GM18909 (cell line): ENCODE measurements around the gene PRKCA.

Experiments used
- ATAC-seq: cut with Tn5 transposase; IDR thresholded peaks from one replicate; pipeline ENCODE4 v1.9.1; 2021; ENCODE audit warnings: mild to moderate bottlenecking; ENCODE audit not compliant: unreplicated experiment, poor library complexity

The PRKCA gene

DNA sequence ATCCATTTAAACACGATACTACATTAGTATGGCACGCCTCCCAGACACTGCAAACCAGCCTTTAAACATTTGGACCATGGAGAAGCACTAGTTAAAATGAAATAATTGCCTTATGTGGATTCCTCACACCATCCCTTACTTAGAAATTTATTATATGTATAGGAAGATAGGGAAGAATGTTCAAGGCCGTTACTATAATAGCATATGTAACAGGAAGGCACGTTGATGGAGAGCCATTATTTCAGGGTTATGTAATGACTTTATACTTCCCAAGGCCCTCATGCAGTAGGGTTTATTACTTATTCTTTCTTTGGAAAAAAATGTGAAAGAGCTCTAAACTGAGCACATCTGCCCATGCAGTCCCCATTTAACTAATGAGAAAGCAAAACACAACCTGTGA is 435.9 kb downstream of the PRKCA start:
- ATAC-seq, result no peak

DNA sequence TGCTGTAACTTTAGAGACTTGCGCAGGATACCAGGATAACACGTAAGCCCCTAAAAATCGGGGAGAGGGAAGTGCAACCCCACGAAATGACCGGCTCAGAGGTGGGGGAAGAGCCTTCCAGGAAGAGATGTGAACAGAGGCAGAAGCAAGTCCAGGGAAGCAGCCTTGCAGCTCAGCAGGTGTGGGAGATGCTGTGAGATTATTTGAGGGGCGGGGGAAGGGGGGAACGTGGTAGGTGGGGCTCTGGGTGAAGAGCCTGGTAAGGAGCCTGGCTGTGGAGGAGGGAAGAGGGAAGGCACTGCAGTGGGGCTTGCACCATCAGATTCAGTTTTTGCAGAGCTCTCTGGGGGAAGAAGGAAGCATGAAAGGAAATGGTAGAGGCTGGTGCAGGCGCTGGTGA is 437.1 kb downstream of the PRKCA start:
- ATAC-seq, result no peak

DNA sequence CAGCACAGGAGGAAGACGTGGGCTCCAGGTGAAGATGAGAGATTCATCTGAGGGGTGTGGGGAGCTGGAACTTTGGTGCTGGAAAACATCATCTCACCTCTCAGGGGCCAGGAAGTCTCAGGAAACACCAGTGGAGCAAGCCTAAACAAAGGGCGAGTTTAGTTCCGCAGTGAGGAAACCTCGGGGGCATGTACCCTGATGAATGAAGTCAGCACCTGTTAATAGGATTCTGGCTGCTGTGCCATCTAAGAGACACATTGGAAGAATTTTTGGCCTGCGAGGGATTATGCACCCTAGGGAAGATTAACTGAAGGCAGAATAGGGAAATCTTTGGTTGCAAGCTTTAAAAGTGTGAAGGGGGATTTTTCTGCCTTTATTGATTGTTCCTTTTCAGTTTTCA is 437.8 kb downstream of the PRKCA start:
- ATAC-seq, result no peak

- ATAC-seq, result no peak
Observed at GRCh38 chr17:66743511-66743910, 441.1 kb downstream of the PRKCA start.

DNA sequence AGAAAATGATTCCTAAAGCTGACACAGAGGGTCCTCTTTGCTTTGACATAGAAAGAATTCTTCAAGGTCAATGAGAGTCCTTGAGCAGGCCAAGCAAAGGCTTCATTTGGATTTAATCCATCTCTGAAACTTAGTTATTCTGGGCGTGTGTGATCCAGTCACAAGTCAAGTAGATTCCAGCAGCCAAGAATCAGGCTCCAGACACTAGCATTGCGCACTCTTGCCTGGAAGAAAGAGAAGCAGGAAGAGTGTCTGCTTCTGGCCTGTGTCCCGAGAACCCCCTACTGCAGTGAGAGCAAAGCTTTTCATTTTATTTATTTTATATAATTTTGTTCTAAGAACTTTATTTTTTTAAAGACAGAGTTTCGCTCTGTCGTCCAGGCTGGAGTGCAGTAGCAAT is 444.3 kb downstream of the PRKCA start:
- ATAC-seq, result no peak

DNA sequence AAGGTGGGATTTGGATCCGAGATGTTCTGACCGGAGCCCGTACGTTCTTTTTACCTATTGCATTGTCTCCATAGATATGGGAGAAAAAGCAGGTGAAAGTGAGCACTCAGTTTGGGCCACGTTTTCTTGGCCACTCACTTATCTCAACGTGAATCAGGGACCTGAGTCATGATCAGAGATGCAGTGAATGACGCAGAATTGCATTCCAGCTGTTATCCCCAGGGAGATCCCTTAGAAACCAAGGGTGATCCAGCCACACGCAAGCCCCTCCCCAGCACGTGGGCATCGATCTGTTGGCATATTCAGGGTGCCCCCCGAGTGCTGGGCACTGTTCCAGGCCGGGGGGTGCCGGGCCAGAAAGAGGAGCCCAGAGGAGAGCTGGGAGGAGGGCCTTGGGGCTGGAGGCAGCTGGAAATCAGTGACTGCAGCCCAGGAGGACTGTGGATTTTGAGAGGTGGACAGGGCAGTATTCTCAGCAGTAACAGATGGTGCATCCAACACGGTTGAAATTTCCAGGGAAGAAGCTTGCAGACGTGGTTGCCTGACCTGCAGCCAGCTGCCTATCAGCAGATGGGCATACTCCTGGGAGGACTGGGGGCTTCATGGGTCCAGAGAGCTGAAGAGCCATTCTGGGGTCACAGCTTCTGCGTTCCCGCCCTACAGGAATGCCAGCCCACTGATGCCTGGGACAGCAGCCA is 445.3 kb downstream of the PRKCA start:
- no peak for ATAC-seq

GRCh38 chr17:66748578-66748977 is 446.2 kb downstream of the PRKCA start:
- no peak for ATAC-seq

DNA sequence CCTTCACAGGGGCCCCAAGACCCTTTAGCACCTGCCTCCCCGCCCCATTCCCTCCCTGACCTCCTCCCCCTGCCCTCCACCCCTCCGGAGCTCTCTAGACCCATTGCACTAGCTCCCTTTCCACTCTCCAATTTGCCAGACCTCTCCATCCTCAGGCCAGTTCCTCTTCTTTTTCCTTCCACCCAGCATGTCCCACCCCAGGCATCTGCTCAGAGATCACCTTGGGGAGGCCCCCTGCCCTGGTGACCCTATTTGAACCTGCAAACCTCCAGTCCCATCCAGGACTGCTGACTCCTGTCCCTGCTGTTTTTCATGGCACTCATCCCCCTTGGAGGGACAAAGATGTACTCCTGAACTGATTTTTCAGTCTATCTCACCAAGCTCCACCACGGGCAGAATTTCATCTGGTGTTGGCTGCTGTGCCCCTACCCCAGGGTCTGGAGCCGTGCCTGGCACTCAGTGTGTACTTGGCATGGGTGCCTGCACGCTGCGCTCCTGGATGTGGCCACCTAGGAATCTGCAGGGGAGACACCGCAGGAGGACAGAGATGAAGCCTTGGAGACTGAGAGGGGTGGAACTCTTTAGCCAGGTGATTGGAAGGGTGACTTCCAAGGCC is 446.9 kb downstream of the PRKCA start:
- no peak for ATAC-seq

DNA sequence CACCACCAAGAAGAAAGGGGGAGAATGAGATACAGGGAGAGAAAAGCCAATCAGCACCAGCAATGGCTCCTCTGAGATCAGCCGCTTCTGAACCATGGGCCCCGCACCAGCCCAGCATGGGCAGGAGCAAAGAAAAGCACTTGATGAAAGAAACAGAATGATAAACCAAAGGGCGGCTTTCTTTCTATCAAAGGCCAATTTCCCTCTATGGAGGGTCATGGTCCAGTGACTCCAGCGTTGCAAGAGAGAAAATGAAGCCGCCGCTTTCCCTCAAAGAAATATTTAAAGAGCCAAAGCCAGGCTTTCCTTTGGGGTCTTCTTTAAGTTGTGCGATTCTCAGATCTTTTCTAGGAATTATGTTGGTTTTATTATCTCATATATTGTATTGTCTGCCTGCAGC is 447.7 kb downstream of the PRKCA start:
- ATAC-seq, result no peak

GRCh38 chr17:66750781-66751543 is 448.5 kb downstream of the PRKCA start:
- no peak for ATAC-seq

- no peak for ATAC-seq
Observed at GRCh38 chr17:66751771-66752170, 449.4 kb downstream of the PRKCA start.

GRCh38 chr17:66752411-66752810 is 450.0 kb downstream of the PRKCA start:
- ATAC-seq, result no peak

DNA sequence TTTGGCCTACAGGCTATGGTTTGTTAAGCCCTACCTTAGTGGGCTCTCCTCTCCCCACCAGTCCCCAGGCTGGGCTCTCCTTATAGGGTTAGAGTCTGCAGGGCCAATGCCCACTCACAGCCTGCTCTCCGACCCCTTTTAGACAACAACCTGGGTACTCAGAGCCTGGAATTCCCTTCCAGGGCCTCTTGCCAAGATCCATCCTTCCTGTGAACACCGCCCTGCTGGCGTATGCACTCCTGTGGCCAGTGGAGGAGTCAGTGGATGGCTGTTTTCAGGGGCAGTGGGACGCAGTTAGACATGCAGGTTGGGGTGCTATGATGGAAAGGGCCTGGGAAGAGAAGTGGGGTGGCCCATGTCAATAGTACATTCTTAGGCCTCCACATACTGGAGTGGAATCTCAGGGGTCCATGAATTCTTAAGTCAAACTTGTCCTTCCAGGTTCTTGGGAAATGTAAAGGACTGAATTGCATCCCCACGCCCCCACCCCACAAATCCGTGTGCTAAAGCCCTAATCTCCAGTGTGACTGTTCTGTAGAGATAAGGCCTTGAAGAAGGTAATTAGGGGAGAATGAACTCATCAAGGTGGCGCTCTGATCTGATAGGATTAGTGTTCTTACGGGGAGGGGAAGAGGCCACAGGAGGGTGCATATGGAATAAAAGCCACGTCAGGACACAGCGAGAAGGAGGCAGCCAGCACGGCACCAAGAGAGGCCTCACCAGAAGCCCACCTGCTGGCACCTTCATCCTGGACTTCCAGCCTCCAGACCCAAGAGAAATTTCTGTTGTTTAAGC is 450.9 kb downstream of the PRKCA start:
- ATAC-seq, result no peak

GRCh38 chr17:66755101-66755943 is 452.9 kb downstream of the PRKCA start:
- no peak for ATAC-seq

DNA sequence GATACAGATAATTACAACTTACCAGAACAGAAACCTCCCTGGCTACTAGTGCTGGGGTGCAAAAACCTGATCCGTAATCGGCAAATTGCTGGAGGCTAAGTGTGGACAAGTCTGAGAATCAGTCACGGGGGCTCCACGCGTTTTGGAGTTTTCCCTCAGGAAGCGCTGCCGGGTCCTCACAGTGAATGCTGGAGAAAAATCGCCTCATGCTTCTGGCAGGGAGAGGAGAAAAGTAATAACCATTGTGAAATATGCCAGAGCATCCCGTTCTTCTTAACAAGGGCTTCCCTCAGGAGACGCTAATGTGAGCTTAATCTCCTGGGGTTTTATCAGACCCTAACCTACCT is 453.5 kb downstream of the PRKCA start:
- no peak for ATAC-seq

GRCh38 chr17:66760324-66760723 is 457.9 kb downstream of the PRKCA start:
- ATAC-seq, result no peak

- ATAC-seq, result no peak
Observed at GRCh38 chr17:66762276-66762675, 459.9 kb downstream of the PRKCA start.

DNA sequence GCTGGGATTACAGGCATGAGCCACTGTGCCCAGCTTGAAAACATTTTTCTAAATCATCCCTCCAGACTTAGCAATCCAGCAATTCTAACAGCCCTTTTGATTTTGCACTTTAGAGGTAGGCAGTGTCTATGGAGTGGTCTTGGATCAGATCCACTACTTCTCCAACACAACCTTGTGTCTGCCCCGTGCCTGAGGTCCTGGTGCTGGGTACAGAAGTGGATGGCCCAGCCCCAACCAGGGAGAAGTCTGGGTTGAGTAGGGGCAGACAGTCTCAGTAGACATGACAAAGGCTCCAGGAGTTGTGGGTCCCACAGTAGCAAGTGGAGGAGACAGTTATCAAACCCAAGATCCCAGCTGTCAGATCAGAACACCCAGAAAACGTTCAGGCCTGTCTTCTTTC is 460.6 kb downstream of the PRKCA start:
- ATAC-seq, result no peak

DNA sequence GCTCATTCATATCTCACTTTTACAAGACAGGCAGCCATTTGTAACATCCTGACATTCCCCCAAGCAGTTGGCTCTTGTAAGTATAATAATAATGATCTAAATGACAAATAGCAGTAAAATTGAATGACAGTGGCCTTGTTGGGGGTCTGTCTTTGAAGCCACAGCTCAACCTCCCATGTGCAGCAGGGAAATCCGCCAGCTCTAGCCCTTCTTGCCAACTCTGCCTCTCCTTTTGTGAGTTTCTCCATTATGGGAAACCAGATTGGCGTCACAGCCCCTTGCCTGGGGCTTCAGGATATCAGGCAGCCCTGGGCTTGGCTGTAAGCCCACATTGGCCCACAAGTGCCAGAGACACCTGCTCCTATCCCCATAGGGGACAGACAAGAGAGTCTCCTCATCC is 462.1 kb downstream of the PRKCA start:
- no peak for ATAC-seq
